OCI-LY7 (cell line): ENCODE data around the gene MRPS23.

Experiments used
- EZH2phosphoT487 ChIP-seq: fragments of 200-600 bp; sonication (generic); IDR thresholded peaks from 2 replicates; pipeline ENCODE4 v1.6.1; 2018; ENCODE audit warnings: low read depth, borderline replicate concordance, mild to moderate bottlenecking, mixed run types, antibody characterized with exemption, low read length, moderate library complexity, mixed read lengths
- TF ChIP-seq, protein P1 (sequence below): fragments of 200-600 bp; sonication (generic); conservative IDR thresholded peaks from 2 replicates; pipeline ENCODE4 v1.5.1; 2014; ENCODE audit warnings: mild to moderate bottlenecking, antibody characterized with exemption, low read length, moderate library complexity, mixed read lengths

DNA sequence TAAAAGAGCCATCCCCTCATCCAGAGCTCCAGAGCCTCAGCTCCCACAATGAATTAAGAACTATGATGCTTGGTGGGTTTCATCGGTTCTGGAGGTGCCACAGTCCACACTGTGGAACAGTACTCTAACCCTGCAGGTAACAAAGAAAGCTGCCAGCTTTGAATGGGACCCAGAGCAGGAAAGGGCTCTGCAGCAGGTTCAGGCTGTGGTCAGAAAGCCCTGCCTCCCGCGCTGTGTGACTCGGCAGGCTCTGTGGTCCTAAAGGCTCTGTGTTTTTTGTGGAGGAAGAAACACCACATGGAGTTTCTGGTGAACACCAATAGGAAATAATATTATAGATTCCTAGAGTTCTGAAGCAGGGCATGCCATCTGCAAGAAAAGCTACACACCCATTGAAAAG lies 32.5 kb downstream of the MRPS23 start:
- TF ChIP-seq, protein P1, sequence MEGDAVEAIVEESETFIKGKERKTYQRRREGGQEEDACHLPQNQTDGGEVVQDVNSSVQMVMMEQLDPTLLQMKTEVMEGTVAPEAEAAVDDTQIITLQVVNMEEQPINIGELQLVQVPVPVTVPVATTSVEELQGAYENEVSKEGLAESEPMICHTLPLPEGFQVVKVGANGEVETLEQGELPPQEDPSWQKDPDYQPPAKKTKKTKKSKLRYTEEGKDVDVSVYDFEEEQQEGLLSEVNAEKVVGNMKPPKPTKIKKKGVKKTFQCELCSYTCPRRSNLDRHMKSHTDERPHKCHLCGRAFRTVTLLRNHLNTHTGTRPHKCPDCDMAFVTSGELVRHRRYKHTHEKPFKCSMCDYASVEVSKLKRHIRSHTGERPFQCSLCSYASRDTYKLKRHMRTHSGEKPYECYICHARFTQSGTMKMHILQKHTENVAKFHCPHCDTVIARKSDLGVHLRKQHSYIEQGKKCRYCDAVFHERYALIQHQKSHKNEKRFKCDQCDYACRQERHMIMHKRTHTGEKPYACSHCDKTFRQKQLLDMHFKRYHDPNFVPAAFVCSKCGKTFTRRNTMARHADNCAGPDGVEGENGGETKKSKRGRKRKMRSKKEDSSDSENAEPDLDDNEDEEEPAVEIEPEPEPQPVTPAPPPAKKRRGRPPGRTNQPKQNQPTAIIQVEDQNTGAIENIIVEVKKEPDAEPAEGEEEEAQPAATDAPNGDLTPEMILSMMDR, result no peak
- no peak for TF ChIP-seq EZH2phosphoT487
